ENCODE data around the gene SYNGR3. TPM values are rescaled to one million over a fixed set of nuclear protein-coding genes. Genes with fewer than 3 reads are reported as not detected.
"Not testable (repeated sequence)": the region's sequence is repeated elsewhere in the genome, so short reads cannot be mapped to it uniquely, and the experiment has no call there.

SYNGR3 gene
- polyA plus RNA-seq, 1 donor, result 2.1 TPM

- DNase-seq, result peak; percentile 94
Observed at GRCh38 chr16:1959269-1960039, 30.3 kb upstream of the SYNGR3 start, which contains the start of gene NDUFB10. Gene NDUFB10 (plus strand): TSS chr16:1959538. CDS start chr16:1959625, 87 bp downstream.

- DNase-seq, result no peak
Observed at GRCh38 chr16:1960665-1961630, 28.8 kb upstream of the SYNGR3 start.

GRCh38 chr16:1961651-1962067 lies 28.1 kb upstream of the SYNGR3 start:
- DNase-seq, result no peak

GRCh38 chr16:1962161-1963153 lies 27.3 kb upstream of the SYNGR3 start:
- DNase-seq, result not testable (repeated sequence)

GRCh38 chr16:1963806-1964505 lies 25.8 kb upstream of the SYNGR3 start:
- peak; percentile 50 for DNase-seq

- peak; percentile 99 for DNase-seq
Observed at GRCh38 chr16:1964506-1965395, 25.0 kb upstream of the SYNGR3 start, which contains the start of gene RPS2. Gene RPS2 (minus strand): TSS chr16:1964826. CDS start chr16:1964625, 201 bp downstream.

- no peak for DNase-seq
Observed at GRCh38 chr16:1965396-1966001, 24.3 kb upstream of the SYNGR3 start.

GRCh38 chr16:1966460-1966859 lies 23.3 kb upstream of the SYNGR3 start, which contains the start of gene RNF151:
Gene RNF151 (plus strand): TSS chr16:1966856. CDS start chr16:1966882, 26 bp downstream.
- DNase-seq, result no peak

GRCh38 chr16:1968146-1968953 lies 21.4 kb upstream of the SYNGR3 start:
- no peak for DNase-seq

GRCh38 chr16:1971796-1972489 lies 17.8 kb upstream of the SYNGR3 start, which contains the start of gene TBL3:
Gene TBL3 (plus strand): TSS chr16:1972053. CDS start chr16:1972165, 112 bp downstream.
- DNase-seq, result peak; percentile 97

GRCh38 chr16:1972490-1972877 lies 17.3 kb upstream of the SYNGR3 start:
- DNase-seq, result no peak

GRCh38 chr16:1973461-1974156 lies 16.2 kb upstream of the SYNGR3 start:
- DNase-seq, result no peak

- no peak for DNase-seq
Observed at GRCh38 chr16:1974157-1975070, 15.4 kb upstream of the SYNGR3 start.

GRCh38 chr16:1975432-1976215 lies 14.1 kb upstream of the SYNGR3 start:
- DNase-seq, result no peak

GRCh38 chr16:1976216-1976520 lies 13.6 kb upstream of the SYNGR3 start:
- no peak for DNase-seq

Data from hindlimb muscle (tissue), 1 donor.